Omental fat pad (tissue), 4 donors: Measurements from ENCODE around the gene QSOX1. TPM values are rescaled to one million over a fixed set of nuclear protein-coding genes. Genes with fewer than 3 reads are reported as not detected.

Experiments used
- ATAC-seq: fragments of 150-250 bp; one replicate; pipeline ENCODE4 v1.9.1; 2016; ENCODE audit warnings: mild to moderate bottlenecking, moderate library complexity; ENCODE audit not compliant: low FRiP score
- DNase-seq: peaks from one replicate; pipeline ENCODE4 v3.0.0-alpha.2; 2019; ENCODE audit warnings: low spot score
- CTCF ChIP-seq, 3 donors: fragments of 450-650 bp; IDR thresholded peaks; one replicate each; pipeline ENCODE4 v1.5.1; 2016 to 2017; ENCODE audit warnings: antibody characterized with exemption in 3 of 3, mild to moderate bottlenecking in 3 of 3, moderate library complexity in 2 of 3
- total RNA-seq, 4 donors: library from RNA; depleted of rRNA; stranded (reverse); fragments of >200 nt; gene quantifications; one replicate each; pipeline ENCODE4 v1.1.0, GENCODE V29; 2016

The QSOX1 gene
- total RNA-seq, 4 donors from 2014 or later = 90.1 to 130 (median 98.4) TPM

- ATAC-seq = no peak
- no peak for DNase-seq
- no peak for TF ChIP-seq CTCF (IDR thresholded peaks at IDR 0.05)
Observed at GRCh38 chr1:180182643-180183311, 28.1 kb downstream of the QSOX1 start.

GRCh38 chr1:180183426-180183825, 28.8 kb downstream of the QSOX1 start:
- no peak for DNase-seq
- no peak for TF ChIP-seq CTCF (IDR thresholded peaks at IDR 0.05)
- ATAC-seq = no peak

- TF ChIP-seq CTCF (IDR thresholded peaks at IDR 0.05) = no peak
- DNase-seq = no peak
- ATAC-seq = no peak
Observed at GRCh38 chr1:180184041-180184440, 29.4 kb downstream of the QSOX1 start.

GRCh38 chr1:180185281-180185680, 30.6 kb downstream of the QSOX1 start:
- DNase-seq = no peak
- no peak for ATAC-seq
- TF ChIP-seq CTCF (IDR thresholded peaks at IDR 0.05) = no peak

GRCh38 chr1:180185971-180186645, 31.4 kb downstream of the QSOX1 start:
- DNase-seq = no peak
- TF ChIP-seq CTCF (IDR thresholded peaks at IDR 0.05) = no peak
- ATAC-seq = no peak

GRCh38 chr1:180186831-180187230, 32.2 kb downstream of the QSOX1 start:
- DNase-seq = no peak
- no peak for ATAC-seq
- TF ChIP-seq CTCF (IDR thresholded peaks at IDR 0.05) = no peak

- DNase-seq (no peak), ATAC-seq (no peak)
- no peak for TF ChIP-seq CTCF (IDR thresholded peaks at IDR 0.05)
Observed at GRCh38 chr1:180187626-180188025, 33.0 kb downstream of the QSOX1 start.
